HUES6 (cell line): ENCODE data around the gene ZFYVE16.
"Not testable (repeated sequence)": the region's sequence is repeated elsewhere in the genome, so short reads cannot be mapped to it uniquely, and the experiment has no call there.

Source experiments
- H3K27ac ChIP-seq: 2 replicates; pipeline ENCODE4 v1.7.0; 2013; ENCODE audit warnings: low read depth, mild to moderate bottlenecking, low read length, inconsistent platforms
- H3K27me3 ChIP-seq: 2 replicates; pipeline ENCODE4 v1.6.1; 2013; ENCODE audit warnings: low read length; ENCODE audit not compliant: control insufficient read depth, insufficient read depth
- H3K36me3 ChIP-seq: 2 replicates; pipeline ENCODE4 v1.6.1; 2013; ENCODE audit warnings: low read length; ENCODE audit not compliant: control insufficient read depth, insufficient read depth
- H3K4me1 ChIP-seq: 2 replicates; pipeline ENCODE4 v1.6.1; 2013; ENCODE audit warnings: low read length; ENCODE audit not compliant: control insufficient read depth, insufficient read depth
- H3K4me3 ChIP-seq: 2 replicates; pipeline ENCODE4 v1.5.1; 2013; ENCODE audit warnings: low read depth, low read length
- H3K9ac ChIP-seq: one replicate; pipeline ENCODE4 v1.6.1; 2013; ENCODE audit warnings: mild to moderate bottlenecking, low read length
- H3K9me3 ChIP-seq: 2 replicates; pipeline ENCODE4 v1.6.1; 2013; ENCODE audit warnings: low read depth, low read length; ENCODE audit not compliant: control insufficient read depth, insufficient read depth

The ZFYVE16 gene

GRCh38 chr5:80487829-80488721, 80.2 kb downstream of the ZFYVE16 start, which contains the start of gene FAM151B:
FAM151B (plus strand) TSS chr5:80488100; CDS start chr5:80488124, 24 bp downstream.
- H3K36me3 ChIP-seq, result no peaks in the 10 kb centered on the region
- peaks cover 8% of the 10 kb centered on the region for H3K27me3 ChIP-seq
- H3K4me3 ChIP-seq, result peak within 1 kb of the TSS; percentile 87
- peak within 1 kb of the TSS; percentile 69 for H3K9ac ChIP-seq
- H3K4me1 ChIP-seq, result peaks cover 10% of the 10 kb centered on the region; the same call in 1 of the 2 replicates
- peaks cover 5% of the 10 kb centered on the region; the same call in 1 of the 2 replicates for H3K9me3 ChIP-seq
- H3K27ac ChIP-seq, result no peak within 1 kb of the TSS

- Histone ChIP-seq H3K9me3 (peaks cover 14% of the 10 kb centered on the region; the same call in 1 of the 2 replicates), H3K9ac (no peak overlapping the region), H3K4me1 (peaks cover 10% of the 10 kb centered on the region; the same call in 1 of the 2 replicates), H3K36me3 (no peaks in the 10 kb centered on the region), H3K27ac (no peak overlapping the region), H3K4me3 (no peak overlapping the region), H3K27me3 (peaks cover 8% of the 10 kb centered on the region)
These were observed 83.4 kb downstream of the ZFYVE16 start for GRCh38 chr5:80491296-80491695.

- Histone ChIP-seq H3K4me1 (peaks cover 12% of the 10 kb centered on the region; the same call in 1 of the 2 replicates), H3K36me3 (no peaks in the 10 kb centered on the region), H3K27me3 (no peaks in the 10 kb centered on the region; the same call in 1 of the 2 replicates), H3K9me3 (peaks cover 14% of the 10 kb centered on the region; the same call in 1 of the 2 replicates), H3K27ac (no peak overlapping the region), H3K4me3 (no peak overlapping the region), H3K9ac (no peak overlapping the region)
These were observed 84.9 kb downstream of the ZFYVE16 start for GRCh38 chr5:80492741-80493140.

- Histone ChIP-seq H3K4me1 (peaks cover 12% of the 10 kb centered on the region; the same call in 1 of the 2 replicates), H3K9me3 (peaks cover 14% of the 10 kb centered on the region; the same call in 1 of the 2 replicates)
- H3K9ac ChIP-seq, H3K27me3 ChIP-seq, H3K4me3 ChIP-seq, H3K27ac ChIP-seq, H3K36me3 ChIP-seq: not testable (repeated sequence)
These were observed 85.6 kb downstream of the ZFYVE16 start for GRCh38 chr5:80493443-80493842.

- Histone ChIP-seq H3K9ac (no peak overlapping the region), H3K27me3 (no peaks in the 10 kb centered on the region), H3K9me3 (peaks cover 14% of the 10 kb centered on the region; the same call in 1 of the 2 replicates), H3K4me1 (0 out of 2 replicates have a peak, but pooled peaks cover 5% of the 10 kb centered on the region), H3K36me3 (no peaks in the 10 kb centered on the region), H3K27ac (no peak overlapping the region), H3K4me3 (no peak overlapping the region)
These were observed 88.0 kb downstream of the ZFYVE16 start for GRCh38 chr5:80495891-80496290.

GRCh38 chr5:80502800-80503199, 94.9 kb downstream of the ZFYVE16 start:
- H3K9ac ChIP-seq, result no peak overlapping the region
- no peaks in the 10 kb centered on the region for H3K9me3 ChIP-seq
- H3K36me3 ChIP-seq, result no peaks in the 10 kb centered on the region
- no peaks in the 10 kb centered on the region for H3K27me3 ChIP-seq
- H3K27ac ChIP-seq, result no peak overlapping the region
- H3K4me1 ChIP-seq, result no peaks in the 10 kb centered on the region
- H3K4me3 ChIP-seq, result no peak overlapping the region

- H3K27ac ChIP-seq, result no peak overlapping the region
- no peaks in the 10 kb centered on the region for H3K9me3 ChIP-seq
- no peaks in the 10 kb centered on the region for H3K36me3 ChIP-seq
- no peak overlapping the region for H3K9ac ChIP-seq
- no peaks in the 10 kb centered on the region for H3K27me3 ChIP-seq
- H3K4me1 ChIP-seq, result no peaks in the 10 kb centered on the region
- H3K4me3 ChIP-seq, result no peak overlapping the region
These were observed 95.8 kb downstream of the ZFYVE16 start for GRCh38 chr5:80503641-80504040.

GRCh38 chr5:80504833-80505232, 97.0 kb downstream of the ZFYVE16 start:
- Histone ChIP-seq H3K27me3 (no peaks in the 10 kb centered on the region), H3K36me3 (no peaks in the 10 kb centered on the region), H3K9ac (no peak overlapping the region), H3K4me1 (no peaks in the 10 kb centered on the region), H3K4me3 (no peak overlapping the region), H3K27ac (no peak overlapping the region), H3K9me3 (no peaks in the 10 kb centered on the region)

- Histone ChIP-seq H3K4me3 (no peak overlapping the region), H3K9me3 (no peaks in the 10 kb centered on the region)
These were observed 99.8 kb downstream of the ZFYVE16 start for GRCh38 chr5:80507663-80508062.

GRCh38 chr5:80508844-80509243, 101.0 kb downstream of the ZFYVE16 start:
- Histone ChIP-seq H3K4me3 (no peak overlapping the region), H3K27ac (no peak overlapping the region), H3K27me3 (no peaks in the 10 kb centered on the region), H3K4me1 (no peaks in the 10 kb centered on the region), H3K36me3 (no peaks in the 10 kb centered on the region), H3K9ac (no peak overlapping the region), H3K9me3 (no peaks in the 10 kb centered on the region)

More at GRCh38 chr5:80507663-80508062, 99.8 kb downstream of the ZFYVE16 start:
- Histone ChIP-seq H3K4me1 (no peaks in the 10 kb centered on the region), H3K36me3 (no peaks in the 10 kb centered on the region), H3K9ac (no peak overlapping the region), H3K27me3 (no peaks in the 10 kb centered on the region), H3K27ac (no peak overlapping the region)

GRCh38 chr5:80509362-80509761, 101.5 kb downstream of the ZFYVE16 start:
- no peaks in the 10 kb centered on the region for H3K9me3 ChIP-seq
- no peaks in the 10 kb centered on the region for H3K36me3 ChIP-seq
- H3K4me1 ChIP-seq, result no peaks in the 10 kb centered on the region
- no peak overlapping the region for H3K27ac ChIP-seq
- no peak overlapping the region for H3K4me3 ChIP-seq
- no peak overlapping the region for H3K9ac ChIP-seq
- H3K27me3 ChIP-seq, result no peaks in the 10 kb centered on the region
